ENCODE results near the gene FBXO22.
"Not testable (repeated sequence)": the region's sequence is repeated elsewhere in the genome, so short reads cannot be mapped to it uniquely, and the experiment has no call there.

Gene FBXO22
- 28.7 to 45.2 (median 44.0) reads per million in 3 experiments for total RNA-seq

- peak; percentile 85 for DNase-seq
Observed at GRCh38 chr15:75903331-75904239, at the start of gene FBXO22. Gene FBXO22 (plus strand): TSS chr15:75903878. CDS start chr15:75903964, 86 bp downstream.

- no peak for DNase-seq
Observed at GRCh38 chr15:75857886-75858285, 45.8 kb upstream of the FBXO22 start.

- no peak for DNase-seq
Observed at GRCh38 chr15:75861750-75862402, 41.8 kb upstream of the FBXO22 start.

- DNase-seq: no peak
Observed at GRCh38 chr15:75862796-75863195, 40.9 kb upstream of the FBXO22 start.

- no peak for DNase-seq
Observed at GRCh38 chr15:75864213-75865059, 39.2 kb upstream of the FBXO22 start.

- DNase-seq: not testable (repeated sequence)
Observed at GRCh38 chr15:75866045-75866444, 37.6 kb upstream of the FBXO22 start.

GRCh38 chr15:75866916-75867315, 36.8 kb upstream of the FBXO22 start:
- DNase-seq: no peak

GRCh38 chr15:75867449-75867848, 36.2 kb upstream of the FBXO22 start:
- no peak for DNase-seq

- DNase-seq: no peak
Observed at GRCh38 chr15:75868019-75868418, 35.7 kb upstream of the FBXO22 start.

GRCh38 chr15:75869446-75869845, 34.2 kb upstream of the FBXO22 start:
- no peak for DNase-seq

GRCh38 chr15:75871589-75871988, 32.1 kb upstream of the FBXO22 start:
- DNase-seq: not testable (repeated sequence)

- no peak for DNase-seq
Observed at GRCh38 chr15:75872403-75872990, 31.2 kb upstream of the FBXO22 start.

GRCh38 chr15:75884041-75884440, 19.6 kb upstream of the FBXO22 start:
- DNase-seq: no peak

- no peak for DNase-seq
Observed at GRCh38 chr15:75887178-75887577, 16.5 kb upstream of the FBXO22 start.

GRCh38 chr15:75891895-75892294, 11.8 kb upstream of the FBXO22 start:
- no peak for DNase-seq

GRCh38 chr15:75895731-75896130, 7.9 kb upstream of the FBXO22 start:
- no peak for DNase-seq

GRCh38 chr15:75900577-75900976, 3.1 kb upstream of the FBXO22 start:
- no peak for DNase-seq

GRCh38 chr15:75902129-75902557, 1.5 kb upstream of the FBXO22 start:
- DNase-seq: no peak

GRCh38 chr15:75905231-75905630, 1.6 kb downstream of the FBXO22 start:
- DNase-seq: no peak

GRCh38 chr15:75910355-75910754, 6.7 kb downstream of the FBXO22 start:
- not testable (repeated sequence) for DNase-seq

GRCh38 chr15:75916978-75917377, 13.3 kb downstream of the FBXO22 start:
- no peak for DNase-seq

- DNase-seq: no peak
Observed at GRCh38 chr15:75918135-75918534, 14.5 kb downstream of the FBXO22 start.

GRCh38 chr15:75920079-75920478, 16.4 kb downstream of the FBXO22 start:
- DNase-seq: no peak

Measured in central memory CD4-positive, alpha-beta T cell (primary cell).